Right renal pelvis (tissue), 4 donors: Measurements from ENCODE around the gene TMEM94. TPM values are rescaled to one million over a fixed set of nuclear protein-coding genes. Genes with fewer than 3 reads are reported as not detected.

Experiments
- DNase-seq, 4 donors: peaks; one replicate each; pipeline ENCODE4 v3.0.0-alpha.2; 2013; ENCODE audit warnings: low read depth in 4 of 4, low spot score in 3 of 4, missing footprints in 1 of 4
- polyA plus RNA-seq, 4 donors: library from polyadenylated mRNA; unstranded; fragments of 120-200 nt; gene quantifications; one replicate each; pipeline ENCODE4 v1.2.1, GENCODE V29; 2013; ENCODE audit not compliant: insufficient read length in 4 of 4

Gene TMEM94
- polyA plus RNA-seq, 4 donors: 77.7 to 99.0 (median 81.1) TPM

- no peak for DNase-seq
Measured at GRCh38 chr17:75547091-75547490, 90.7 kb downstream of the TMEM94 start.

GRCh38 chr17:75548813-75549212 lies 92.4 kb downstream of the TMEM94 start:
- no peak for DNase-seq

Other genes with a start within 250 kb of the TMEM94 start
- gene GGA3, start 195.0 kb upstream of the TMEM94 start, polyA plus RNA-seq: 10 to 100 TPM; 35.7 to 48.9 (median 41.0) TPM
- gene MRPS7, start 194.8 kb upstream of the TMEM94 start, polyA plus RNA-seq: 10 to 100 TPM; 72.5 to 80.2 (median 76.1) TPM
- gene MIF4GD, start 185.4 kb upstream of the TMEM94 start, polyA plus RNA-seq: 10 to 100 TPM; 21.0 to 24.6 (median 22.9) TPM
- 1 to 10 TPM; 6.9 to 8.3 (median 7.5) TPM for gene SLC25A19, start 167.2 kb upstream of the TMEM94 start, polyA plus RNA-seq
- gene GRB2, start 51.0 kb upstream of the TMEM94 start, polyA plus RNA-seq: 100 to 1,000 TPM in 3 of 4 donors, 10 to 100 TPM in 1; 99.6 to 118 (median 110) TPM
- gene CASKIN2, start 58.9 kb downstream of the TMEM94 start, polyA plus RNA-seq: 10 to 100 TPM; 33.6 to 35.2 (median 34.0) TPM
- gene TSEN54, start 59.9 kb downstream of the TMEM94 start, polyA plus RNA-seq: 10 to 100 TPM; 38.9 to 49.2 (median 48.1) TPM
- gene LLGL2, start 69.1 kb downstream of the TMEM94 start, polyA plus RNA-seq: 10 to 100 TPM; 50.2 to 77.0 (median 55.8) TPM
- gene MYO15B, start 131.2 kb downstream of the TMEM94 start, polyA plus RNA-seq: 100 to 1,000 TPM in 3 of 4 donors, 10 to 100 TPM in 1; 97.6 to 182 (median 151) TPM
- 1 to 10 TPM; 4.0 to 9.1 (median 6.2) TPM for gene SMIM5, start 176.8 kb downstream of the TMEM94 start, polyA plus RNA-seq
- 10 to 100 TPM; 33.7 to 46.5 (median 38.7) TPM for gene RECQL5, start 210.5 kb downstream of the TMEM94 start, polyA plus RNA-seq
- gene SAP30BP, start 210.7 kb downstream of the TMEM94 start, polyA plus RNA-seq: 100 to 1,000 TPM in 2 of 4 donors, 10 to 100 TPM in 2; 96.9 to 103 (median 100) TPM